ENCODE measurements around the gene DCANP1.

GRCh38 chr5:135452321-135453030 is 5.3 kb upstream of the DCANP1 start, which contains the start of gene TIFAB:
- TF ChIP-seq POLR2A (IDR thresholded peaks at IDR 0.05) (no peak), CTCF (IDR thresholded peaks at IDR 0.05 in 8 of 11, conservative IDR thresholded peaks at IDR 0.05 in 3 of 11) (no peak)
